Head of caudate nucleus (tissue), 42 donors: ENCODE results near the gene ADORA3.
"Not testable (repeated sequence)": the region's sequence is repeated elsewhere in the genome, so short reads cannot be mapped to it uniquely, and the experiment has no call there.

ENCODE experiments used
- DNase-seq, 42 donors: peaks; one replicate each; pipeline versions ENCODE4 v3.0.0 to v3.0.0-alpha.2; 2020 to 2021; ENCODE audit warnings: mixed read lengths in 7 of 42
- intact Hi-C: fragments of 100-400 bp; cut with DNase I; formaldehyde crosslinking; loops from one replicate; pipeline ENCODE4 v1.15.0; 2022

ADORA3 gene

GRCh38 chr1:111503585-111504060 is at the start of gene ADORA3, which contains the start of gene TMIGD3:
ADORA3 (minus strand) TSS chr1:111503633; CDS start chr1:111503354, 279 bp downstream.
TMIGD3 (minus strand) TSS chr1:111503633; CDS start chr1:111503354, 279 bp downstream.
- intact Hi-C loops, result loop anchor here (10.0 kb wide), 1 partner anchor 251 kb away; the partner anchor contains the start of gene DDX20
- peak in 1 of 42 donors; percentile 36 for DNase-seq

DNA sequence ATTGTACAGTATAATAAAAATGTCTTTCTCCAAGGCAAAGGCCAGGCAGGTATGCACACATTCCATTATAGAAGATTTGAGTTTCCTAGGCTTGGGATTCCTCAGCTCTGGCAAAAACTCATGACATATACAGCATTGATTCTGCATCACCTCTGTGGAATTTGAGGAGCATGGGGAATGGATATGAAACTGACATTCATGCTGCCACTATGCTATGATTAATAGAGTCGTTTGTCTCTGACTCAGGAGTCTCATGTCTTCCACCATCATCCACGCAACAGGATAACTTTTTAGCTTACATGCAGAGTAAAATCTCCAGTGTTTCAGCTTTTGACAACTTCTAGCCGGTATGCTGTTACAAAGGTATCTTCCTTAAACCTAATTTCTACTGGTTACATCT is 49.8 kb upstream of the ADORA3 start:
- no peak for DNase-seq
- intact Hi-C loops, result no loop called here

- DNase-seq, result no peak
- intact Hi-C loops, result no loop called here
Observed at GRCh38 chr1:111552587-111552986, 49.2 kb upstream of the ADORA3 start.

GRCh38 chr1:111551623-111552411 is 48.4 kb upstream of the ADORA3 start:
- intact Hi-C loops, result no loop called here
- DNase-seq, result no peak

GRCh38 chr1:111547786-111548185 is 44.4 kb upstream of the ADORA3 start:
- DNase-seq, intact Hi-C loops: not testable (repeated sequence)

GRCh38 chr1:111542187-111542586 is 38.8 kb upstream of the ADORA3 start:
- intact Hi-C loops, result no loop called here
- DNase-seq, result no peak

DNA sequence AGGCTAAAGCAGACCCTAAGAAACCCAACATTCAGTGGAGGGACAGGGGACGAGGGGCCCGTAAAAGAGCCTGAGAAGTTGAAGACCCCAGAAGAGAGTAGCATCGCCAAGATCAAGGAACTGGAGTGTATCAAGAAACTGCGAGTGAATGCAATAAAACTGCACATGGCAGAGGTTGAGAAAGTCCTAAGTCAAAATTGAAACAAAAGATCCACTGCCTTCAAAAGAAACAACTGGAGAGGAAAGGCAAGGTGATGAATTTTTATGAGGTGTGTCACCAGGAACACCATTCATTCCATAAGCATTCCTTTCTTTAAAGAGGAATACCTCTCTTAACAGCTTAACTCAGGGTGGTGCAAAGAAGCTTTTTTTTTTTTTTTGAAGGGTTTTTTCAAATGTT is 38.3 kb upstream of the ADORA3 start:
- intact Hi-C loops, result no loop called here
- DNase-seq, result no peak

DNA sequence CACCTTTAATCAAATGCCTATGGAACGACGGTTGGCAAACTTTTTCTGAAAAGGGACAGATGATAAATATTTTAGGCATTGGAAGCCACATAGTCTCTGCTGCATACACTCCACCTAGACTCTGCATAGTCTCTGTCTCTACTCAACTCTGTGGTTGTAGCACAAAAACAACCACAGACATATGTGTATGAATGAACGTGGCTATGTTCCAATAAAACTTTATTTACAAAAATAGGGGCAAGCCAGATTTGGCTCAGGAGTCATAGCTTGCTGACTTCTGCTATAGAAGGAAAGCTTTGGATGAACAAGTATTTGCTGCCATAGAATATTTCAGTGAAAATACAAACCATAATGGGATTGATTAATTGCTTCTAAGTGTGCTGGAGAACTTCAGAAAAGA is 37.5 kb upstream of the ADORA3 start:
- intact Hi-C loops, result no loop called here
- DNase-seq, result no peak

GRCh38 chr1:111538343-111539025 is 35.1 kb upstream of the ADORA3 start:
- no peak for DNase-seq
- intact Hi-C loops, result no loop called here

DNA sequence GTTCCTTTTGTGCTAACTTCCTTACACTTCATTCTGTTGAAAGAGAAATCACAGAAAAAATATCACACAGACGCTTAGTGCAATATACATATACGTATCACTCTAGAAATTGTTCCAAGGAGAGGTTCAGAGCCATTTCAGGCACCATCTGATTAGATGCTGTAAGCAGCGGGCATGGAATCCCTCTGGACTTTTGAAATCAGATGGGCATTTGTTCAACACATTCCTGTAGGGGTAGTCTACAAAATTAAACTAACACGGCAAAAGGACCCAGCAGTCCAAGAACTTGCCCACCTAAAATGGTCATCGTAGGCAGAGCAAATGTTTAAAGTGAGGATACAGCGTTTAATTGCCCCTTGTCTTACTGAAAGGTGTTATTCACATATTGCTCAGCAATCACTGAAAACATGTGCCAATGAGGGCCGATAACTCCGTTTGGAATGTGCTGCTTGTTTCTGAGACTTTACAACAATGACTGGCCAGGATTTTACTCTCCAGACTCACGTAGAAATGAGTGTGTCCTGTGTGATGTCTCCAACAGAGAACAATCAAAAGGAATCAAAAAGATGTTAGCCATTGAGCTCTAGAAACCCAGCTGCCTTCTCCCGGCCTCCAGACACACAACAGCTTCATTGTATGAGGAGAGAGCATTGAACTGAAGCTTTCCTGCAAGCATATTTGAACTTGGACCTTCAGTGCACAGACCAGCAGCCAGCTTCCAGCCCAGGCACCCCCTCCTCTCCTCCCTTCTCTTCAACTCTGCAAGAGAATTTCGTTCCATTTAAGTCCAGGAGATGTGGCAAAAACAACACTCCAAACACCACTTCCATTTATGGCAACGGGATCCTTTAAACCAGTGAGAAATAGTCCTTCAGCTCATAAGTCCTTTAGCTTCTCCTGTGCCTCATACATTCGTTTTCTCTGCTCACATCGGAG is 32.1 kb upstream of the ADORA3 start:
- DNase-seq, result peak in 34 of 42 donors; percentile 26 to 79 (median 51)
- intact Hi-C loops, result no loop called here

- DNase-seq, result no peak
- intact Hi-C loops, result no loop called here
Observed at GRCh38 chr1:111520053-111520452, 16.6 kb upstream of the ADORA3 start.

DNA sequence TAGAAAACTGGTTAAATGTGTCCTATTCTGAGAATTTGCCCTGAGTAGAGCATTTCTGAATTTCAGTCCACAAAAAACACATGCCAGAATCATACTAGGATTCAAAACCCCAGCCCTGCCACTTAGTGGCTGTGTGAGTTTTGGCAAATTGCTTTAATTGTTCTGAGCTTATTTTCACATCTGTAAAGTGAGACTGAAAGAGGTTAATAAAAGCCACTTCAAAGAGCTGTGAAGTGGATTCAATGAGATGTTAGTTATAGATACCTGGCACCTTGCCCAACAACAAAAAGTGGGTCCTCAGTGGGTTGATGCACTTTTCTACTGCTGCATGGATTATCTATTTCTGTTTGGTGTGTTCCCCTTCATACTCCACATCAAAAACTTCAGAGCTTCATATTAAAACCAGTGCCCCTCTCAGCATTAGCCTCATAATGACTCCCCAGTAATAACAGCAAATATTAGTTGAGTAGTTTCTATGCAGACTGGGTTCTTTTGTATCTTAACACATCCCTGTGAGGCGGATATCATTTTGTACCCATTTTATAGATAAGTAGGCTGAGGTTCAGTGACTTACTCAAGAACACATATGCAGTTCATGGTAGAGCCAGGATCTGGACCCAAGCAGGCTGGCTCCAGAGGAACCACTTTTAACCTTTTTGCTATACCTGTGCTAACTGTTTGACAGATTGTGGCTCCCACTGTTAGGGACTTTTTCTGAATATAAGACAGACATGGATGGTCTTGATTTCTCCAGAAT is 14.2 kb upstream of the ADORA3 start:
- DNase-seq, result no peak
- intact Hi-C loops, result loop anchor here (10.0 kb wide), 1 partner anchor 97 kb away; the partner anchor contains the start of gene RAP1A

GRCh38 chr1:111516005-111516535 is 12.6 kb upstream of the ADORA3 start:
- peak in 26 of 42 donors; percentile 17 to 73 (median 44) for DNase-seq
- intact Hi-C loops, result loop anchor here (10.0 kb wide), 1 partner anchor 99 kb away; the partner anchor contains the start of gene RAP1A

- intact Hi-C loops, result loop anchor here (10.0 kb wide), 1 partner anchor 99 kb away; the partner anchor contains the start of gene RAP1A
- DNase-seq, result peak in 24 of 42 donors; percentile 23 to 69 (median 41)
Observed at GRCh38 chr1:111515291-111516004, 12.0 kb upstream of the ADORA3 start.

- intact Hi-C loops, result loop anchor here (10.0 kb wide), 1 partner anchor 101 kb away; the partner anchor contains the start of gene RAP1A
- DNase-seq, result peak in 40 of 42 donors; percentile 29 to 92 (median 76)
Observed at GRCh38 chr1:111513410-111514020, 10.1 kb upstream of the ADORA3 start.

GRCh38 chr1:111512931-111513330 is 9.5 kb upstream of the ADORA3 start:
- DNase-seq, result no peak
- intact Hi-C loops, result loop anchor here (10.0 kb wide), 1 partner anchor 102 kb away; the partner anchor contains the start of gene RAP1A
